ENCODE measurements around the gene SMIM23.

- TF ChIP-seq CTCF (IDR thresholded peaks at IDR 0.05): no peak
- TF ChIP-seq POLR2AphosphoS5 (IDR thresholded peaks at IDR 0.05): no peak
Observed at GRCh38 chr5:171840066-171840465, 54.4 kb downstream of the SMIM23 start.

Data from stomach (tissue), 4 donors.